CD14-positive monocyte (primary cell): ENCODE measurements around the gene PRSS22. TPM values are rescaled to one million over a fixed set of nuclear protein-coding genes. Genes with fewer than 3 reads are reported as not detected.
"Not testable (repeated sequence)": the region's sequence is repeated elsewhere in the genome, so short reads cannot be mapped to it uniquely, and the experiment has no call there.

Source experiments
- DNase-seq, 3 donors: peaks; one replicate each; pipeline ENCODE4 v3.0.0-alpha.2; 2011 to 2022
- H2AFZ ChIP-seq: 2 replicates; pipeline ENCODE4 v1.6.0; 2012; ENCODE audit warnings: mild to moderate bottlenecking, low read depth, low read length, inconsistent platforms; ENCODE audit not compliant: insufficient read depth, poor library complexity, severe bottlenecking
- H3K27ac ChIP-seq, 2 donors: 1 replicate in 1 of 2; 2 replicates in 1 of 2; pipeline ENCODE4 v1.5.1; 2012 to 2013; ENCODE audit warnings: low read length in 2 of 2, control low read depth in 1 of 2, inconsistent platforms in 1 of 2, low read depth in 1 of 2, mild to moderate bottlenecking in 1 of 2
- H3K27me3 ChIP-seq, 2 donors: one replicate each; pipeline versions ENCODE4 v1.6.0 to v1.6.1; 2011 to 2013; ENCODE audit warnings: low read length in 2 of 2; ENCODE audit not compliant: control insufficient read depth in 2 of 2, insufficient read depth in 2 of 2
- H3K36me3 ChIP-seq, 2 donors: replicated peaks in 1 of 2; 1 replicate in 1 of 2; 2 replicates in 1 of 2; pipeline versions ENCODE4 v1.5.1 to v1.6.1; 2012 to 2013; ENCODE audit warnings: low read length in 2 of 2, control low read depth in 1 of 2, inconsistent platforms in 1 of 2, mild to moderate bottlenecking in 1 of 2; ENCODE audit not compliant: insufficient read depth in 2 of 2, control insufficient read depth in 1 of 2
- H3K4me1 ChIP-seq, 2 donors: 1 replicate in 1 of 2; 2 replicates in 1 of 2; pipeline versions ENCODE4 v1.5.1 to v1.6.1; 2012 to 2013; ENCODE audit warnings: low read length in 2 of 2, control low read depth in 1 of 2, inconsistent platforms in 1 of 2, mild to moderate bottlenecking in 1 of 2, moderate library complexity in 1 of 2; ENCODE audit not compliant: insufficient read depth in 2 of 2, control insufficient read depth in 1 of 2
- H3K4me2 ChIP-seq: replicated peaks from 2 replicates; pipeline ENCODE3; 2012; ENCODE audit warnings: low read length, moderate library complexity, mild to moderate bottlenecking; ENCODE audit not compliant: poor library complexity, severe bottlenecking; ENCODE audit errors: extremely low read depth
- H3K4me3 ChIP-seq, 3 experiments: fragments of 200-600 bp in 1 of 3; sonication (generic) in 1 of 3; replicated peaks in 1 of 3; 1 replicate in 2 of 3; 2 replicates in 1 of 3; pipeline ENCODE4 v1.5.1; 2011 to 2013; ENCODE audit warnings: low read length in 3 of 3, mild to moderate bottlenecking in 3 of 3, control low read depth in 2 of 3, low read depth in 2 of 3, inconsistent platforms in 1 of 3, moderate library complexity in 1 of 3
- H3K79me2 ChIP-seq: 2 replicates; pipeline ENCODE4 v1.6.0; 2012; ENCODE audit warnings: mild to moderate bottlenecking, control low read depth, inconsistent platforms, low read length, moderate library complexity; ENCODE audit not compliant: insufficient read depth
- H3K9ac ChIP-seq: 2 replicates; pipeline ENCODE4 v1.6.0; 2017; ENCODE audit warnings: low read length, mild to moderate bottlenecking; ENCODE audit not compliant: insufficient read depth, poor library complexity, severe bottlenecking
- H3K9me3 ChIP-seq, 2 donors: replicated peaks in 1 of 2; 1 replicate in 1 of 2; 2 replicates in 1 of 2; pipeline versions ENCODE4 v1.5.1 to v1.6.1; 2012 to 2013; ENCODE audit warnings: low read length in 2 of 2, control low read depth in 1 of 2; ENCODE audit not compliant: control insufficient read depth in 1 of 2, insufficient read depth in 1 of 2
- H4K20me1 ChIP-seq: 2 replicates; pipeline ENCODE4 v1.6.0; 2012; ENCODE audit warnings: mild to moderate bottlenecking, low read length, control low read depth, moderate library complexity; ENCODE audit not compliant: insufficient read depth
- H3K27ac Mint-ChIP-seq, 7 donors: one replicate each; pipeline ENCODE4 v1.8.0; 2020; ENCODE audit warnings: mild to moderate bottlenecking in 7 of 7, mixed read lengths in 7 of 7, moderate library complexity in 6 of 7, inconsistent platforms in 2 of 7
- H3K27me3 Mint-ChIP-seq, 3 donors: one replicate each; pipeline ENCODE4 v1.8.0; 2021 to 2022; ENCODE audit warnings: low read depth in 3 of 3, mild to moderate bottlenecking in 3 of 3, mixed read lengths in 3 of 3, moderate library complexity in 3 of 3, inconsistent platforms in 1 of 3
- H3K36me3 Mint-ChIP-seq, 2 donors: one replicate each; pipeline ENCODE4 v1.8.0; 2020; ENCODE audit warnings: mixed read lengths in 2 of 2, inconsistent platforms in 1 of 2, mild to moderate bottlenecking in 1 of 2
- H3K4me1 Mint-ChIP-seq: one replicate; pipeline ENCODE4 v1.8.0; 2020; ENCODE audit warnings: mild to moderate bottlenecking, mixed read lengths
- H3K4me3 Mint-ChIP-seq, 2 donors: one replicate each; pipeline ENCODE4 v1.8.0; 2020; ENCODE audit warnings: mild to moderate bottlenecking in 2 of 2, mixed read lengths in 2 of 2, moderate library complexity in 1 of 2
- H3K9me3 Mint-ChIP-seq, 7 donors: one replicate each; pipeline ENCODE4 v1.8.0; 2020 to 2022; ENCODE audit warnings: mixed read lengths in 7 of 7, mild to moderate bottlenecking in 6 of 7, moderate library complexity in 6 of 7, inconsistent platforms in 2 of 7
- WGBS: methylation state at CpG from one replicate; pipeline ENCODE4 v1.1.5; 2013; ENCODE audit warnings: missing lambda C conversion rate; ENCODE audit not compliant: insufficient coverage; 5-methylcytosine and 5-hydroxymethylcytosine counted together
- intact Hi-C, 2 donors: fragments of 100-400 bp; cut with micrococcal nuclease; formaldehyde crosslinking; loops; one replicate each; pipeline versions ENCODE4 v1.15.0 to v1.15.1; 2023
- polyA minus RNA-seq: library from RNA; depleted of rRNA, polyadenylated mRNA; stranded (reverse); fragments of >200 nt; gene quantifications from 2 replicates; pipeline ENCODE4 v1.2.3, GENCODE V29; 2012
- polyA plus RNA-seq, 3 donors: library from polyadenylated mRNA; depleted of rRNA in 1 of 3; unstranded in 2 of 3; stranded (reverse) in 1 of 3; fragments of 300-500 nt in 2 of 3; fragments of >200 nt in 1 of 3; fragmentation: Illumina TruSeq in 2 of 3; gene quantifications; 1 replicate in 2 of 3; 2 replicates in 1 of 3; pipeline ENCODE4 v1.2.3, GENCODE V29; 2012 to 2021
- total RNA-seq, 12 experiments: library from RNA in 1 of 12; stranded (reverse) in 1 of 12; fragments of 120-200 nt in 1 of 12; gene quantifications; one replicate each; pipeline ENCODE4 v1.2.4 and lab custom pipeline; 2013 to 2026; ENCODE audit warnings: mixed read lengths in 6 of 12, inconsistent platforms in 1 of 12
- TF ChIP-seq, protein P1 (sequence below): fragments of 200-600 bp; IDR thresholded peaks from one replicate; pipeline ENCODE4 v1.8.0; 2022; ENCODE audit warnings: antibody characterized with exemption, mild to moderate bottlenecking

PRSS22 gene, protein sequence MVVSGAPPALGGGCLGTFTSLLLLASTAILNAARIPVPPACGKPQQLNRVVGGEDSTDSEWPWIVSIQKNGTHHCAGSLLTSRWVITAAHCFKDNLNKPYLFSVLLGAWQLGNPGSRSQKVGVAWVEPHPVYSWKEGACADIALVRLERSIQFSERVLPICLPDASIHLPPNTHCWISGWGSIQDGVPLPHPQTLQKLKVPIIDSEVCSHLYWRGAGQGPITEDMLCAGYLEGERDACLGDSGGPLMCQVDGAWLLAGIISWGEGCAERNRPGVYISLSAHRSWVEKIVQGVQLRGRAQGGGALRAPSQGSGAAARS
- total RNA-seq (2013), result not detected
- polyA plus RNA-seq (not detected), polyA minus RNA-seq (not detected in 2 replicates), total RNA-seq (lab: John Stamatoyannopoulos, UW) (0 to 0.34 (median 0) reads per million in 11 experiments)

DNA sequence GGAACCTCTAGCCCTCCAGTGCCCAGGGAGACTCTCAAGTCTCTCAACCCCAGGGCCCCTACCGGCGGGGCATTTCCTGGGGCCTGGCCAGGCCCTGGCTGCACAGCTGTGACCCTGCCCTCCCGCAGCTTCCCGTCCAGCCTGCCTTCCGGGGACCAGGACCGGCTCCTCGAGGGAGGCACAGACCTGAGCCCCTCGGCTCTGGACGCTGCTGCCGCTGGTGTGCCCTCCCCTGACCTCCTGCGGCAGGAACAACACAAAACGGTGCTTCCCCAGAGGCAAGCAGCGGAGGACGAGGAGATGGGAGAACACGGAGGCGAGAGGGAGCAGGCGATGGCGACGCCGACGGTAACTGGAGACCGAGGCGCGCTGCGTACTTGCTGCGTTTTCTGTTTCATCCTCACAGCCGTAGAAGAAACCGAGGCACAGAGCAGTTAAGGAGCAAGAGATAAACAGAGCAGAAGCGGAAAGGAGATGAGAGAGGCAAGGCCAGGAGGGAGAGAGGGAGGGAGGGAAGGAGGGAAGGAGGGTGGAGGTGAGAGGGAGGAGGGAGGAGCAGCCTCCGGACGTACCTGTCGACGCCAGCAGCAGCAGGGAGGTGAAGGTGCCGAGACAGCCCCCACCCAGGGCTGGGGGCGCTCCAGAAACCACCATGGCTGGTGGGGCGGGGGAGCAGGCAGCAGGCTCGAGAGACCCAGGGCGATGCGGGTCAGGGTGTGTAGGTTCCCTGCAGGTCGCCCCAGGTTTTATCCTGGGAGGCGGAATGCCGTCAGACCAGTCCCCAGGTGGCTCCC lies at the start of gene PRSS22:
TSS of gene PRSS22 (minus strand) at position 720 of the 794 bp plus-strand sequence. CDS start at position 654, 66 bp downstream.
- peak within 1 kb of the TSS; percentile 7 to 84 for H3K4me3 Mint-ChIP-seq
- no peak within 1 kb of the TSS for H3K4me3 ChIP-seq
- TF ChIP-seq, protein P1, sequence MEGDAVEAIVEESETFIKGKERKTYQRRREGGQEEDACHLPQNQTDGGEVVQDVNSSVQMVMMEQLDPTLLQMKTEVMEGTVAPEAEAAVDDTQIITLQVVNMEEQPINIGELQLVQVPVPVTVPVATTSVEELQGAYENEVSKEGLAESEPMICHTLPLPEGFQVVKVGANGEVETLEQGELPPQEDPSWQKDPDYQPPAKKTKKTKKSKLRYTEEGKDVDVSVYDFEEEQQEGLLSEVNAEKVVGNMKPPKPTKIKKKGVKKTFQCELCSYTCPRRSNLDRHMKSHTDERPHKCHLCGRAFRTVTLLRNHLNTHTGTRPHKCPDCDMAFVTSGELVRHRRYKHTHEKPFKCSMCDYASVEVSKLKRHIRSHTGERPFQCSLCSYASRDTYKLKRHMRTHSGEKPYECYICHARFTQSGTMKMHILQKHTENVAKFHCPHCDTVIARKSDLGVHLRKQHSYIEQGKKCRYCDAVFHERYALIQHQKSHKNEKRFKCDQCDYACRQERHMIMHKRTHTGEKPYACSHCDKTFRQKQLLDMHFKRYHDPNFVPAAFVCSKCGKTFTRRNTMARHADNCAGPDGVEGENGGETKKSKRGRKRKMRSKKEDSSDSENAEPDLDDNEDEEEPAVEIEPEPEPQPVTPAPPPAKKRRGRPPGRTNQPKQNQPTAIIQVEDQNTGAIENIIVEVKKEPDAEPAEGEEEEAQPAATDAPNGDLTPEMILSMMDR, result no peak
- no peaks in the 10 kb centered on the region for H4K20me1 ChIP-seq
- no peaks in the 10 kb centered on the region for H3K36me3 ChIP-seq
- H3K27ac ChIP-seq, result no peak within 1 kb of the TSS
- H3K9me3 ChIP-seq, result peaks cover 22 to 24% of the 10 kb centered on the region in 2 donors
- intact Hi-C loops, result no loop called here
- no peak within 1 kb of the TSS for H3K27ac Mint-ChIP-seq
- peaks cover 5 to 10% of the 10 kb centered on the region in 2 donors for H3K4me1 ChIP-seq
- peaks cover 2 to 4% of the 10 kb centered on the region in 2 donors for H3K36me3 Mint-ChIP-seq
- peaks cover 21 to 61% (median 36%) of the 10 kb centered on the region in 3 donors for H3K27me3 Mint-ChIP-seq
- H3K79me2 ChIP-seq, result no peaks in the 10 kb centered on the region
- 10% methylated on average over 41 of the region's 42 CpGs for WGBS
- peaks cover 17% of the 10 kb centered on the region for H3K4me1 Mint-ChIP-seq
- no peak within 1 kb of the TSS for H3K4me2 ChIP-seq
- peaks cover 12 to 39% (median 25%) of the 10 kb centered on the region in 7 donors for H3K9me3 Mint-ChIP-seq
- H3K27me3 ChIP-seq, result peaks cover 3 to 41% of the 10 kb centered on the region in 2 donors
- no peak within 1 kb of the TSS for H3K9ac ChIP-seq
- peak within 1 kb of the TSS; percentile 46 for H2AFZ ChIP-seq
- peak in 1 of 3 donors; percentile 20 for DNase-seq

DNA sequence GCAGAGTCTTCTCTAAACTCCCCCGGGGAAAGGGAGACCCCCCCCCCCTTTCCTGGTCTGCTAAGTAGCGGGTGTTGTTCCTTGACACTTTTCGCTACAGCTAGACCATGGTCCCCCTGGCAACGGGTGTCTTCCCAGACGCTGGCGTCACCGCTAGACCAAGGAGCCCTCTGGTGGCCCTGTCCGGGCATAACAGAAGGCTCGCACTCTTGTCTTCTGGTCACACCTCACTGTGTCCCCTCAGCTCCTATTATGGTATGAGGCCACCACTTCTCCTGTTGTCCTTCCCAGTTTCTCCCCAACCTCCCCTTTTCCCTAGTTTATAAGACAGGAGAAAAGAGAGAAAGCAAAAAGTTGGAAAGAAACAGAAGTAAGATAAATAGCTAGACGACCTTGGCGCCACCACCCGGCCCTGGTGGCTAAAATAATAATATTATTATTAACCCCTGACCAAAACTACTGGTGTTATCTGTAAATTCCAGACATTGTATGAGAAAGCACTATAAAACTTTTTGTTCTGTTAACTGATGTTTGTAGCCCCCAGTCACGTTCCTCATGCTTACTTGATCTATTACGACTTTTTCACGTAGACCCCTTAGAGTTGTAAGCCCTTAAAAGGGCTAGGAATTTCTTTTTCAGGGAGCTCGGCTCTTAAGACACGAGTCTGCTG lies 49.2 kb upstream of the PRSS22 start:
- H3K27ac ChIP-seq, H2AFZ ChIP-seq, H3K9ac ChIP-seq, H3K9me3 ChIP-seq, H3K4me2 ChIP-seq, H3K4me3 ChIP-seq, H3K27me3 Mint-ChIP-seq, H3K27me3 ChIP-seq, H4K20me1 ChIP-seq, intact Hi-C loops, H3K36me3 ChIP-seq, H3K36me3 Mint-ChIP-seq, H3K79me2 ChIP-seq, H3K4me3 Mint-ChIP-seq, H3K9me3 Mint-ChIP-seq: not testable (repeated sequence)
- Mint-ChIP-seq H3K27ac (peak overlapping the region in 3 of 7 donors; percentile 42 to 84 (median 70)), H3K4me1 (peaks cover 36% of the 10 kb centered on the region)
- 0% methylated on average over 4 of the region's 17 CpGs for WGBS
- DNase-seq, result peak; percentile 42 to 80 (median 49)
- H3K4me1 ChIP-seq, result peaks cover 28 to 37% of the 10 kb centered on the region in 2 donors
- TF ChIP-seq, protein P1, result peak; percentile 73
